ENCODE results near the gene HIF1AN. TPM values are rescaled to one million over a fixed set of nuclear protein-coding genes. Genes with fewer than 3 reads are reported as not detected.

Gene HIF1AN
- total and polyA plus RNA-seq, 2 of the 8 experiments (the other 6 are each of a cell fraction or from before 2014, with no cell fraction given) = 10.9 to 62.8 TPM

- no peak overlapping the region for H4K91ac ChIP-seq (replicated peaks; ENCODE audit: insufficient read length, low read length)
- TF ChIP-seq, protein P1, sequence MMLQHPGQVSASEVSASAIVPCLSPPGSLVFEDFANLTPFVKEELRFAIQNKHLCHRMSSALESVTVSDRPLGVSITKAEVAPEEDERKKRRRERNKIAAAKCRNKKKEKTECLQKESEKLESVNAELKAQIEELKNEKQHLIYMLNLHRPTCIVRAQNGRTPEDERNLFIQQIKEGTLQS (IDR thresholded peaks at IDR 0.05; ENCODE audit: insufficient read depth, low read depth, low read length) = no peak
- TF ChIP-seq EP300 (IDR thresholded peaks at IDR 0.05; ENCODE audit: borderline replicate concordance in 1 of 2, low read depth in 2 of 2, low read length in 2 of 2) (no peak), TBP (IDR thresholded peaks at IDR 0.05; ENCODE audit: low read depth, low read length) (no peak), CEBPB (IDR thresholded peaks at IDR 0.05; ENCODE audit: low read depth, low read length) (no peak), SAP30 (IDR thresholded peaks at IDR 0.05; ENCODE audit: insufficient read depth, insufficient replicate concordance, low read length) (no peak), FOSL1 (IDR thresholded peaks at IDR 0.05; ENCODE audit: insufficient read depth, low read depth, low read length) (no peak)
Observed at GRCh38 chr10:100598166-100598565, 62.4 kb downstream of the HIF1AN start.

More at GRCh38 chr10:100598166-100598565, 62.4 kb downstream of the HIF1AN start:
- H3K9me3 ChIP-seq (ENCODE audit: insufficient read depth in 2 of 2, low read depth in 1 of 2, low read length in 1 of 2) = no peaks in the 10 kb centered on the region
- no peak overlapping the region for H3K23ac ChIP-seq (ENCODE audit: insufficient read length)
- H3K79me1 ChIP-seq (ENCODE audit: low read depth, low read length) = no peaks in the 10 kb centered on the region
- no peak overlapping the region for H2BK12ac ChIP-seq (ENCODE audit: low read depth, low read length)
- H4K20me1 ChIP-seq (replicated peaks in 1 of 2; ENCODE audit: control insufficient read depth in 1 of 2, insufficient read depth in 2 of 2, low read length in 2 of 2) = no peaks in the 10 kb centered on the region
- no peak for DNase-seq (ENCODE audit: low read depth in 1 of 2, low spot score in 2 of 2)
- H4K8ac ChIP-seq (ENCODE audit: extremely low read depth, insufficient read depth, low read length) = no peak overlapping the region
- H4K5ac ChIP-seq (ENCODE audit: insufficient read length, low read depth, low read length) = no peak overlapping the region
- H2AK5ac ChIP-seq (ENCODE audit: low read depth, low read length) = no peak overlapping the region
- no peak overlapping the region for H2BK120ac ChIP-seq (replicated peaks; ENCODE audit: low read depth, low read length)
- no peak overlapping the region for H3K14ac ChIP-seq (ENCODE audit: insufficient read length)
- H3K4me1 ChIP-seq (replicated peaks in 1 of 4; ENCODE audit: control insufficient read depth in 3 of 4, insufficient read depth in 4 of 4, low read length in 3 of 4) = no peaks in the 10 kb centered on the region
- H3K79me2 ChIP-seq (ENCODE audit: control insufficient read depth in 1 of 2, insufficient read depth in 2 of 2, low read length in 2 of 2) = no peaks in the 10 kb centered on the region
- no peak overlapping the region for H2AFZ ChIP-seq (ENCODE audit: low read length)
- no peak overlapping the region for H3K27ac ChIP-seq (ENCODE audit: low read depth, low read length)
- H3K36me3 ChIP-seq (ENCODE audit: control insufficient read depth in 2 of 4, insufficient read depth in 4 of 4, low read length in 3 of 4) = no peaks in the 10 kb centered on the region
- ChIA-PET CTCF (ENCODE audit: partially characterized antibody) (interaction anchor here (0.6 to 2.2 kb wide), 11 partner anchors 20 to 896 kb away, joined by 3 to 10 read pairs (median 4); no protein-coding TSS in a partner anchor), POLR2A (ENCODE audit: partially characterized antibody) (no interaction called here)
- no peak overlapping the region for H2BK15ac ChIP-seq (ENCODE audit: low read length)
- no peak for FAIRE-seq
- no peak overlapping the region for H3K4me2 ChIP-seq (ENCODE audit: insufficient read depth in 1 of 2, low read depth in 2 of 2, low read length in 2 of 2)
- no peak overlapping the region for H3K18ac ChIP-seq (ENCODE audit: extremely low read depth, low read length)
- H3K23me2 ChIP-seq (ENCODE audit: low read depth, low read length) = no peaks in the 10 kb centered on the region
- no peak overlapping the region for H3K56ac ChIP-seq (replicated peaks; ENCODE audit: insufficient read length, low read depth, low read length)
- no peak overlapping the region for H2BK5ac ChIP-seq (ENCODE audit: low read depth, low read length)
- H3K4me3 ChIP-seq (ENCODE audit: extremely low read depth in 1 of 4, insufficient read depth in 2 of 4, low read depth in 3 of 4, low read length in 4 of 4) = no peak overlapping the region
- no peak overlapping the region for H3K9ac ChIP-seq (replicated peaks in 1 of 4; ENCODE audit: extremely low read depth in 1 of 4, low read depth in 3 of 4, low read length in 3 of 4)
- H3K4ac ChIP-seq (replicated peaks; ENCODE audit: insufficient read length, low read depth, low read length) = no peak overlapping the region
- no peak overlapping the region for H2BK20ac ChIP-seq (ENCODE audit: low read length)
- no peaks in the 10 kb centered on the region for H3K27me3 ChIP-seq (replicated peaks in 1 of 4; ENCODE audit: control insufficient read depth in 3 of 4, extremely low read depth in 1 of 4, insufficient read depth in 3 of 4, low read length in 3 of 4)

All from H1 (cell line).